Uterus (tissue), 4 donors: ENCODE measurements around the gene PRPH2. TPM values are rescaled to one million over a fixed set of nuclear protein-coding genes. Genes with fewer than 3 reads are reported as not detected.

ENCODE experiments used
- DNase-seq, 2 donors: peaks; one replicate each; pipeline ENCODE4 v3.0.0-alpha.2; 2019 to 2020
- H3K27ac ChIP-seq, 2 donors: fragments of 200-600 bp; sonication (generic); 1 replicate in 1 of 2; 2 replicates in 1 of 2; pipeline ENCODE4 v1.5.1; 2016 to 2018
- H3K27me3 ChIP-seq, 2 donors: fragments of 200-600 bp; sonication (generic); one replicate each; pipeline ENCODE4 v1.5.1; 2018 to 2019; ENCODE audit warnings: control low read depth in 1 of 2
- H3K36me3 ChIP-seq, 2 donors: fragments of 200-600 bp; sonication (generic); one replicate each; pipeline ENCODE4 v1.5.1; 2019; ENCODE audit warnings: control low read depth in 1 of 2
- H3K4me1 ChIP-seq, 2 donors: fragments of 200-600 bp; sonication (generic); one replicate each; pipeline ENCODE4 v1.5.1; 2018 to 2019; ENCODE audit warnings: control low read depth in 1 of 2
- H3K4me3 ChIP-seq, 2 donors: fragments of 200-600 bp; sonication (generic); 1 replicate in 1 of 2; 2 replicates in 1 of 2; pipeline ENCODE4 v1.5.1; 2018 to 2019; ENCODE audit warnings: mild to moderate bottlenecking in 1 of 2
- H3K9me3 ChIP-seq, 2 donors: fragments of 200-600 bp; sonication (generic); one replicate each; pipeline ENCODE4 v1.5.1; 2019; ENCODE audit warnings: control low read depth in 1 of 2
- CTCF ChIP-seq, 4 experiments: fragments of 200-600 bp in 2 of 4; fragments of 450-650 bp in 2 of 4; sonication (generic) in 2 of 4; IDR thresholded peaks; one replicate each; pipeline ENCODE4 v1.5.1; 2016 to 2019; ENCODE audit warnings: antibody characterized with exemption in 4 of 4, mild to moderate bottlenecking in 2 of 4, moderate library complexity in 1 of 4
- POLR2A ChIP-seq, 2 donors: fragments of 450-650 bp; IDR thresholded peaks; one replicate each; pipeline ENCODE4 v1.6.1; 2016; ENCODE audit warnings: antibody characterized with exemption in 2 of 2, mild to moderate bottlenecking in 1 of 2, moderate library complexity in 1 of 2
- intact Hi-C: fragments of 100-400 bp; cut with DNase I; formaldehyde crosslinking; loops from one replicate; pipeline ENCODE4 v1.15.1; 2023; ENCODE audit warnings: low total_unique reads
- total RNA-seq, 4 donors: library from RNA; depleted of rRNA in 3 of 4; stranded (reverse); fragments of >200 nt in 3 of 4; gene quantifications; one replicate each; pipeline versions ENCODE4 v1.1.0 to v1.2.4, GENCODE V29; 2014 to 2023
- donor health status: DM: yes; HTN: yes; CAD: no.

PRPH2 gene
- total RNA-seq, 4 donors from 2014 or later: 2.0 to 7.0 (median 5.8) TPM; not detected in 1

DNA sequence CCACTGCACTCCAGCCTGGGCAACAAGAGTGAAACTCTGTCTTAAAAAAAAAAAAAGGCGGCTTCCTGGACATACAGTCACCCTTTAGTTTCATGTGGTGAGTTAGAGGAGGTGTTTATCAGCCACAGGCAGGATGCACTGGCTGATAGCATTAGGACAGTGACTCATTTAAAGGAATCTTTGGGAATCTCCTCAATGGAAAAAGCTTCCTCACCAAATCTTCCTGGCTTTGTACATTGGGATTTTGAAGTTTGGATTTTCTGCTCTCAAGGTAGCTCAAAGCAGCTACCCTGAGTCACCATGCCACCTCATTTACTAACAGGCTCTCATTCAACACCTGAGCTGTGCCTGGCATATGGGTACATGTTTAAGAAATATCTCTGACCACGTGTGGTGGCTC is 20.2 kb downstream of the PRPH2 start:
- no peak overlapping the region for H3K4me3 ChIP-seq
- TF ChIP-seq POLR2A (IDR thresholded peaks at IDR 0.05) (no peak), CTCF (IDR thresholded peaks at IDR 0.05) (no peak)

GRCh38 chr6:42698217-42698616 is 24.2 kb downstream of the PRPH2 start:
- no peaks in the 10 kb centered on the region for H3K4me1 ChIP-seq
- H3K9me3 ChIP-seq: no peaks in the 10 kb centered on the region
- DNase-seq: no peak
- no peaks in the 10 kb centered on the region for H3K36me3 ChIP-seq
- TF ChIP-seq POLR2A (IDR thresholded peaks at IDR 0.05) (no peak), CTCF (IDR thresholded peaks at IDR 0.05) (no peak)
- no peaks in the 10 kb centered on the region for H3K27me3 ChIP-seq
- no peak overlapping the region for H3K4me3 ChIP-seq
- no peak overlapping the region for H3K27ac ChIP-seq
- intact Hi-C loops: no loop called here

More for the DNA sequence above, 20.2 kb downstream of the PRPH2 start:
- Histone ChIP-seq H3K4me1 (no peaks in the 10 kb centered on the region), H3K27ac (no peak overlapping the region), H3K36me3 (no peaks in the 10 kb centered on the region), H3K27me3 (no peaks in the 10 kb centered on the region), H3K9me3 (no peaks in the 10 kb centered on the region)
- DNase-seq: no peak
- intact Hi-C loops: loop anchor here (10.0 kb wide), 1 partner anchor 817 kb away; no protein-coding TSS in a partner anchor

GRCh38 chr6:42697268-42697655 is 25.1 kb downstream of the PRPH2 start:
- H3K36me3 ChIP-seq: no peaks in the 10 kb centered on the region
- H3K9me3 ChIP-seq: no peaks in the 10 kb centered on the region
- no peak for DNase-seq
- no peaks in the 10 kb centered on the region for H3K4me1 ChIP-seq
- H3K27ac ChIP-seq: peak overlapping the region; percentile 14 to 81
- intact Hi-C loops: no loop called here
- H3K4me3 ChIP-seq: no peak overlapping the region
- TF ChIP-seq CTCF (IDR thresholded peaks at IDR 0.05) (no peak), POLR2A (IDR thresholded peaks at IDR 0.05) (no peak)
- no peaks in the 10 kb centered on the region for H3K27me3 ChIP-seq

GRCh38 chr6:42696526-42697267 is 25.7 kb downstream of the PRPH2 start:
- H3K4me1 ChIP-seq: no peaks in the 10 kb centered on the region
- H3K4me3 ChIP-seq: no peak overlapping the region
- peak; percentile 44 to 51 for DNase-seq
- H3K9me3 ChIP-seq: no peaks in the 10 kb centered on the region
- no peaks in the 10 kb centered on the region for H3K36me3 ChIP-seq
- peak overlapping the region; percentile 14 to 81 for H3K27ac ChIP-seq
- H3K27me3 ChIP-seq: no peaks in the 10 kb centered on the region
- TF ChIP-seq POLR2A (IDR thresholded peaks at IDR 0.05): no peak
- no peak for TF ChIP-seq CTCF (IDR thresholded peaks at IDR 0.05)
- intact Hi-C loops: no loop called here

DNA sequence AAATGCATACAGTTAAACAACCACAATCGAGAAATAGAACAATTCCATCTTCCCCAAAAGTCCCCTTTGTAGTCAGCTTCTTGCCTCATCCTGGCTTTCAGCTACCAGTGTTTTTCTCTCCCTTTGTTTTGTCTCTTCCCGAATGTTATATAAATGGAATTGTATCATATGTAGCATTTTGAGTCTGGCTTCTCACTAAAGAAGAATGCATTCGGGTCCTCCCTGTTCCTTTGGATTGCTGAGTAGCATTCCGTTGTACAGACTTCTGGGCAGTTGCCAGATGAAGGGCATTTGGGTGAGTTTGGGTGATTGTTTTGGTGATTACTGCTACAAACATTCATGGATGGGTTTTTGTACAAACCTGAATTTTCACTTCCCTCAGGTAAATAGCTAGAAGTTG is 27.8 kb downstream of the PRPH2 start:
- no peaks in the 10 kb centered on the region for H3K36me3 ChIP-seq
- no peaks in the 10 kb centered on the region for H3K9me3 ChIP-seq
- peak overlapping the region; percentile 46 to 81 for H3K27ac ChIP-seq
- no peaks in the 10 kb centered on the region for H3K27me3 ChIP-seq
- intact Hi-C loops: no loop called here
- DNase-seq: peak in 1 of 2 donors; percentile 30
- TF ChIP-seq CTCF (IDR thresholded peaks at IDR 0.05): no peak
- no peak for TF ChIP-seq POLR2A (IDR thresholded peaks at IDR 0.05)
- H3K4me1 ChIP-seq: no peaks in the 10 kb centered on the region
- no peak overlapping the region for H3K4me3 ChIP-seq
